IPS-15b (cell line): ENCODE measurements around the gene CACNA1C.
"Not testable (repeated sequence)": the region's sequence is repeated elsewhere in the genome, so short reads cannot be mapped to it uniquely, and the experiment has no call there.

Source experiments
- H3K27me3 ChIP-seq: one replicate; pipeline ENCODE4 v1.6.1; 2013; ENCODE audit warnings: low read length; ENCODE audit not compliant: control insufficient read depth, insufficient read depth
- H3K36me3 ChIP-seq: one replicate; pipeline ENCODE4 v1.6.1; 2013; ENCODE audit warnings: low read length; ENCODE audit not compliant: control insufficient read depth, insufficient read depth
- H3K4me1 ChIP-seq: one replicate; pipeline ENCODE4 v1.6.1; 2013; ENCODE audit warnings: mild to moderate bottlenecking, low read length; ENCODE audit not compliant: control insufficient read depth, insufficient read depth
- H3K4me3 ChIP-seq: one replicate; pipeline ENCODE4 v1.5.1; 2013; ENCODE audit warnings: low read depth, low read length
- H3K9ac ChIP-seq: one replicate; pipeline ENCODE4 v1.6.1; 2013; ENCODE audit warnings: low read depth, mild to moderate bottlenecking, low read length
- H3K9me3 ChIP-seq: one replicate; pipeline ENCODE4 v1.6.1; 2013; ENCODE audit warnings: mild to moderate bottlenecking, low read length; ENCODE audit not compliant: control insufficient read depth, insufficient read depth

Gene CACNA1C

DNA sequence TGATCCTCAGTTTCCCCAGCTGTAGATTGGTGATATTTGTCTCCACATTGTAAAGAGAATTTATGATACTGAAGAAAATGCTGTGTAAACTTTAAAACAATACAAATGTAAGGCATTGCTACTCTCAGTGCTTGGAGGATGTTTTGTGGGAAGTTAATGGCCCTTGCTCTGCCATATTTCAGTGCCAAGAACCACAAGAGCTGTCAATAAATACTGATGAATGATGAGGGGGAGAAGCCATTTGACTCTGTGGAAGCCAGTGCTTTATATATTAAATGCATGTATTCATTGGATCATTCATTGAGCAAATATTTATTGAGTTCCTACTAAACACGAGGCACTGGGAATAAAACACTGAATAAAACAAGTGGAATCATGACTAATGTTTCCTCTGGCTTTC lies 30.8 kb downstream of the CACNA1C start:
- H3K36me3 ChIP-seq, result no peaks in the 10 kb centered on the region
- no peak overlapping the region for H3K9ac ChIP-seq
- no peaks in the 10 kb centered on the region for H3K27me3 ChIP-seq
- H3K4me1 ChIP-seq, result no peaks in the 10 kb centered on the region
- H3K9me3 ChIP-seq, result no peaks in the 10 kb centered on the region
- H3K4me3 ChIP-seq, result no peak overlapping the region

GRCh38 chr12:2084553-2085296 lies 31.9 kb downstream of the CACNA1C start:
- Histone ChIP-seq H3K27me3 (no peaks in the 10 kb centered on the region), H3K9ac (no peak overlapping the region), H3K36me3 (no peaks in the 10 kb centered on the region), H3K4me3 (no peak overlapping the region), H3K9me3 (no peaks in the 10 kb centered on the region), H3K4me1 (no peaks in the 10 kb centered on the region)

GRCh38 chr12:2092354-2092753 lies 39.6 kb downstream of the CACNA1C start:
- Histone ChIP-seq H3K9me3 (no peaks in the 10 kb centered on the region), H3K36me3 (no peaks in the 10 kb centered on the region), H3K27me3 (no peaks in the 10 kb centered on the region), H3K4me3 (no peak overlapping the region), H3K9ac (no peak overlapping the region), H3K4me1 (no peaks in the 10 kb centered on the region)

DNA sequence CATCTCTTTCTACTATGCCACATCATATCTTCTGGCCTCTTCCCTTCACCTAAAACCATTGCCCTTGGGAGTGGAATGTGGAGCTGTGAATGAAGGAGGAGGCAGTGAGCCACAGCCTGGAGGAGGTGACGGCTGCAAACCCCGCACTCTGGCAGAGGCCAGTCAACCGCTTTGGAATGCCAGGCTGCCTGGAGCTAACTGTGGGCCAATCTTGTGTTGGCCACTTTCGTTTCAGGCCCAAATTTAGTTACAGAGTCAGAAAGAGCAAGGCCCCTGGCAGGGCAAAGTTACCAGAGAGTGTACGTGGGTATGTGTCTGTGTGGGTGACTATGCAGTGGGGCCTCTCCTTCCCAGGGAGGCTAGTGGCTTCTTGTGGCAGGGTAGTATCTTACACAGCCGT lies 40.1 kb downstream of the CACNA1C start:
- Histone ChIP-seq H3K4me3 (no peak overlapping the region), H3K36me3 (no peaks in the 10 kb centered on the region), H3K9ac (no peak overlapping the region), H3K27me3 (no peaks in the 10 kb centered on the region), H3K4me1 (no peaks in the 10 kb centered on the region), H3K9me3 (no peaks in the 10 kb centered on the region)

DNA sequence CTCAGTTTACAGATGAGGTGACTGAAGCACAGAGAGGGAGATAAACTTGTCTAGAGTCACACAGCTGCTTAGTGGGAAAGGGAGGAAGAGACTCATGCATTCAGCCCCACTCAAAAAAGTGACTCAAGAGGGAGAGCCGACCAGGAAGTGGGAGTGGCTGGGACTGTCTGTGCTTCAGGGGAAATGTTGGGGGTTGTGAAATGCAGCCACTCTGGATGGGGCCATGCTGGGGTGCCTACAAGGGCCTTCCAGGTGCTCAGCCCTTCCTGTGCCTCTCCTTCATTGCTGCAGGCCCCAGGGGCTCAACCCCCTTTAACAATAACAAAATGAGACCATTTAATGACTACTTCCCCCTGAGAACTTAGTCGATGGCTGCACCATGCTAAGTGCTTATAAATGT lies 41.8 kb downstream of the CACNA1C start:
- no peaks in the 10 kb centered on the region for H3K36me3 ChIP-seq
- no peaks in the 10 kb centered on the region for H3K4me1 ChIP-seq
- no peak overlapping the region for H3K4me3 ChIP-seq
- H3K9me3 ChIP-seq, result no peaks in the 10 kb centered on the region
- no peak overlapping the region for H3K9ac ChIP-seq
- no peaks in the 10 kb centered on the region for H3K27me3 ChIP-seq

GRCh38 chr12:2095878-2096277 lies 43.1 kb downstream of the CACNA1C start:
- no peak overlapping the region for H3K9ac ChIP-seq
- H3K9me3 ChIP-seq, result no peaks in the 10 kb centered on the region
- no peaks in the 10 kb centered on the region for H3K4me1 ChIP-seq

DNA sequence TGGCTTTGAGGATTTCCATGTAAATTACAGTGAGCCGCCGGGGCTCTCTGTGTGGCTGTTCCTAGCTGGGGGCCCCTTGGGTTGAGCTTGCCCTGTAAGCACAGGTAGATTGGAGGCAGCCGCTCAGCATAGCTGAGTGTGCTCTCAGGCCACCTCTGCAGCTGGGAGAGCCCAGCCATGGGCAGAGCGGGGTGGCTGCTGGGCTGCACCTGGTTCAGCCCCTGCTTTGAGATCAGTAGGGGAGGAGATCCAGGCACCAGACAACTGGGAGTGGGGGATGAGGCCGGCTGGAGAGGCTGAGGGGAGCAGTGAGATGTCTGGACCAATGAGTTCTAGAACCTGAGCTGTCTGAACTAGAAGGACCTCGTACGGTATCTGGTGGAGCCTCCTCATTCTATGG lies 44.8 kb downstream of the CACNA1C start:
- Histone ChIP-seq H3K4me1 (no peaks in the 10 kb centered on the region), H3K9ac (no peak overlapping the region), H3K36me3 (no peaks in the 10 kb centered on the region), H3K27me3 (no peaks in the 10 kb centered on the region), H3K9me3 (no peaks in the 10 kb centered on the region), H3K4me3 (no peak overlapping the region)

More at GRCh38 chr12:2095878-2096277, 43.1 kb downstream of the CACNA1C start:
- H3K27me3 ChIP-seq, result no peaks in the 10 kb centered on the region
- H3K4me3 ChIP-seq, result no peak overlapping the region
- no peaks in the 10 kb centered on the region for H3K36me3 ChIP-seq

DNA sequence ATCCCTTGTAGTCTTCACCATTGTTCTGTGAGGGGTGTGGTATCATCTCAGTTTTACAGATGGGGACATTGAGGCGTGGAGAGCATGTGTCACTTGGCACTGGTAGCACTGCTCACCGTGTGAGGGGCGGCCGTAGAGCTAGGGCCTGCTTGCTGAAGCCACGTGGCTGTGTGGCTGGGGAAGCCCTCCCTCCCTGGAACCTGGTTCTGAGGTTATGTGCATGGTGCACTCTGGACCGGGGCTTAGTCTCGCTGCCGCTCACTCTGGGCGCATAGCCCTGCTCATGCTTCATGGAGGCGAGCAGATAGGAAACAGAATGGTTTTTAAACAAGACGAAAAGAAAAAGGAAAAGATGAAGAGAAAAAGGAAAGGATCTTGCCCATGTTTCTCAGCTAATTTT lies 46.1 kb downstream of the CACNA1C start:
- no peaks in the 10 kb centered on the region for H3K9me3 ChIP-seq
- H3K9ac ChIP-seq, result no peak overlapping the region
- H3K36me3 ChIP-seq, result no peaks in the 10 kb centered on the region
- no peak overlapping the region for H3K4me3 ChIP-seq
- H3K4me1 ChIP-seq, result no peaks in the 10 kb centered on the region
- no peaks in the 10 kb centered on the region for H3K27me3 ChIP-seq

- Histone ChIP-seq H3K4me3 (no peak overlapping the region), H3K27me3 (no peaks in the 10 kb centered on the region), H3K9me3 (no peaks in the 10 kb centered on the region)
Measured at GRCh38 chr12:2099595-2099994, 46.8 kb downstream of the CACNA1C start.

GRCh38 chr12:2101359-2101758 lies 48.6 kb downstream of the CACNA1C start:
- H3K27me3 ChIP-seq, result no peaks in the 10 kb centered on the region

More at GRCh38 chr12:2099595-2099994, 46.8 kb downstream of the CACNA1C start:
- no peaks in the 10 kb centered on the region for H3K36me3 ChIP-seq
- H3K9ac ChIP-seq, result no peak overlapping the region
- no peaks in the 10 kb centered on the region for H3K4me1 ChIP-seq

DNA sequence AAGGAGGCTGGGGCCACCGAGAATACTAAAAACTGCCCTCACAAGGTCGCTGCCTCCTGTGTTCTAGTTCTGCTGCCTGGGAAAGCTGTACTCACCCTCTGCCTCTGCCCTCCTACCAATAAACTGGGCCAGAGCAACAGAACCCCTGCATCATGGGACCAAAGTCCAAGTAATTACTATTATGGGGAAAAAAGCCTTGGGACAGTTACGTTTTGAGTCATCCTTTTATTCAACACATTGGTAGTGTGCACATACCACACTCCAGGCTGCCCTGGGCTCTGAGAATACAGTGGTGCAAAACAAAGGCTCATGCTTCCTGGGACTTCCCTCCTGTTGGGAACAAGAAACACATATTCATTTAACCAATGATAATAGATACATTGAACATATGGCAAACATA lies 49.0 kb downstream of the CACNA1C start:
- H3K9me3 ChIP-seq, result no peaks in the 10 kb centered on the region
- H3K9ac ChIP-seq, result no peak overlapping the region
- no peaks in the 10 kb centered on the region for H3K4me1 ChIP-seq
- H3K36me3 ChIP-seq, result no peaks in the 10 kb centered on the region
- H3K27me3 ChIP-seq, result no peaks in the 10 kb centered on the region
- no peak overlapping the region for H3K4me3 ChIP-seq

More at GRCh38 chr12:2101359-2101758, 48.6 kb downstream of the CACNA1C start:
- H3K4me1 ChIP-seq, result no peaks in the 10 kb centered on the region
- no peak overlapping the region for H3K9ac ChIP-seq
- H3K36me3 ChIP-seq, result no peaks in the 10 kb centered on the region
- no peak overlapping the region for H3K4me3 ChIP-seq
- H3K9me3 ChIP-seq, result no peaks in the 10 kb centered on the region

DNA sequence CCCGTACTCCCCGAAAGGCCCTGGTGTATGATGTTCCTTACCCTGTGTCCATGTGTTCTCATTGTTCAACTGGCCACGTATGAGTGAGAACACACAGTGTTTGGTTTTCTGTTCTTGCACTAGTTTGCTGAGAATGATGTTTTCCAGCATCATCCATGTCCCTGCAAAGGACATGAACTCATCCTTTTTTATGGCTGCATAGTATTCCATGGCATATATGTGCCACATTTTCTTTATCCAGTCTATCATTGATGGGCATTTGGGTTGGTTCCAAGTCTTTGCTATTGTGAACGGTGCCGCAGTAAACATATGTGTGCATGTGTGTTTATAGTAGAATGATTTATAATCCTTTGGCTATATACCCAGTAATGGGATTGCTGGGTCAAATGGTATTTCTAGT lies 49.9 kb downstream of the CACNA1C start:
- H3K4me3 ChIP-seq, H3K4me1 ChIP-seq, H3K36me3 ChIP-seq, H3K27me3 ChIP-seq, H3K9me3 ChIP-seq, H3K9ac ChIP-seq: not testable (repeated sequence)
